ENCODE measurements around the gene SMAGP. TPM values are rescaled to one million over a fixed set of nuclear protein-coding genes. Genes with fewer than 3 reads are reported as not detected.

Gene SMAGP
- total and polyA plus RNA-seq, 2 of the 13 experiments (the other 11 are each of a cell fraction or from before 2014, with no cell fraction given), result 9.2 TPM

GRCh38 chr12:51217968-51218606, 52.1 kb downstream of the SMAGP start, which contains the start of gene POU6F1 (continued):
- TF ChIP-seq, protein P1, sequence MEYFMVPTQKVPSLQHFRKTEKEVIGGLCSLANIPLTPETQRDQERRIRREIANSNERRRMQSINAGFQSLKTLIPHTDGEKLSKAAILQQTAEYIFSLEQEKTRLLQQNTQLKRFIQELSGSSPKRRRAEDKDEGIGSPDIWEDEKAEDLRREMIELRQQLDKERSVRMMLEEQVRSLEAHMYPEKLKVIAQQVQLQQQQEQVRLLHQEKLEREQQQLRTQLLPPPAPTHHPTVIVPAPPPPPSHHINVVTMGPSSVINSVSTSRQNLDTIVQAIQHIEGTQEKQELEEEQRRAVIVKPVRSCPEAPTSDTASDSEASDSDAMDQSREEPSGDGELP (IDR thresholded peaks at IDR 0.05; ENCODE audit: borderline replicate concordance, low read depth), result peak; percentile 61; the same call in 1 of the 2 replicates
- TF ChIP-seq ZBTB10 (CRISPR knock-in tag; IDR thresholded peaks at IDR 0.05; ENCODE audit: borderline replicate concordance) (0 out of 2 replicates have a peak, but pooled peaks have one; percentile 6), ASH2L (IDR thresholded peaks at IDR 0.05; ENCODE audit: insufficient read length, low read depth, low read length) (peak; percentile 34), KDM3A (CRISPR knock-in tag; IDR thresholded peaks at IDR 0.05; ENCODE audit: low read depth) (0 out of 2 replicates have a peak, but pooled peaks have one; percentile 31), ZNF766 (CRISPR knock-in tag; IDR thresholded peaks at IDR 0.05; ENCODE audit: borderline replicate concordance) (no peak), HDAC1 (CRISPR knock-in tag; IDR thresholded peaks at IDR 0.05) (0 out of 2 replicates have a peak, but pooled peaks have one; percentile 26), SPEN (CRISPR knock-in tag; IDR thresholded peaks at IDR 0.05; ENCODE audit: low read depth) (no peak), ZNF572 (CRISPR knock-in tag; IDR thresholded peaks at IDR 0.05) (no peak), SNAI1 (CRISPR knock-in tag; IDR thresholded peaks at IDR 0.05; ENCODE audit: borderline replicate concordance) (no peak), ZNF276 (CRISPR knock-in tag; IDR thresholded peaks at IDR 0.05; ENCODE audit: low read depth) (no peak), ZNF670 (CRISPR knock-in tag; IDR thresholded peaks at IDR 0.05; ENCODE audit: borderline replicate concordance) (no peak), CCDC6 (CRISPR knock-in tag; IDR thresholded peaks at IDR 0.05) (no peak), PHF8 (CRISPR knock-in tag; IDR thresholded peaks at IDR 0.05) (peak; percentile 41)
- TF ChIP-seq, protein P2, sequence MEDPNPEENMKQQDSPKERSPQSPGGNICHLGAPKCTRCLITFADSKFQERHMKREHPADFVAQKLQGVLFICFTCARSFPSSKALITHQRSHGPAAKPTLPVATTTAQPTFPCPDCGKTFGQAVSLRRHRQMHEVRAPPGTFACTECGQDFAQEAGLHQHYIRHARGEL (CRISPR knock-in tag; IDR thresholded peaks at IDR 0.05), result no peak
- TF ChIP-seq, protein P3, sequence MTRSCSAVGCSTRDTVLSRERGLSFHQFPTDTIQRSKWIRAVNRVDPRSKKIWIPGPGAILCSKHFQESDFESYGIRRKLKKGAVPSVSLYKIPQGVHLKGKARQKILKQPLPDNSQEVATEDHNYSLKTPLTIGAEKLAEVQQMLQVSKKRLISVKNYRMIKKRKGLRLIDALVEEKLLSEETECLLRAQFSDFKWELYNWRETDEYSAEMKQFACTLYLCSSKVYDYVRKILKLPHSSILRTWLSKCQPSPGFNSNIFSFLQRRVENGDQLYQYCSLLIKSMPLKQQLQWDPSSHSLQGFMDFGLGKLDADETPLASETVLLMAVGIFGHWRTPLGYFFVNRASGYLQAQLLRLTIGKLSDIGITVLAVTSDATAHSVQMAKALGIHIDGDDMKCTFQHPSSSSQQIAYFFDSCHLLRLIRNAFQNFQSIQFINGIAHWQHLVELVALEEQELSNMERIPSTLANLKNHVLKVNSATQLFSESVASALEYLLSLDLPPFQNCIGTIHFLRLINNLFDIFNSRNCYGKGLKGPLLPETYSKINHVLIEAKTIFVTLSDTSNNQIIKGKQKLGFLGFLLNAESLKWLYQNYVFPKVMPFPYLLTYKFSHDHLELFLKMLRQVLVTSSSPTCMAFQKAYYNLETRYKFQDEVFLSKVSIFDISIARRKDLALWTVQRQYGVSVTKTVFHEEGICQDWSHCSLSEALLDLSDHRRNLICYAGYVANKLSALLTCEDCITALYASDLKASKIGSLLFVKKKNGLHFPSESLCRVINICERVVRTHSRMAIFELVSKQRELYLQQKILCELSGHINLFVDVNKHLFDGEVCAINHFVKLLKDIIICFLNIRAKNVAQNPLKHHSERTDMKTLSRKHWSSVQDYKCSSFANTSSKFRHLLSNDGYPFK (CRISPR knock-in tag; IDR thresholded peaks at IDR 0.05; ENCODE audit: borderline replicate concordance), result no peak
- TF ChIP-seq, protein P4, sequence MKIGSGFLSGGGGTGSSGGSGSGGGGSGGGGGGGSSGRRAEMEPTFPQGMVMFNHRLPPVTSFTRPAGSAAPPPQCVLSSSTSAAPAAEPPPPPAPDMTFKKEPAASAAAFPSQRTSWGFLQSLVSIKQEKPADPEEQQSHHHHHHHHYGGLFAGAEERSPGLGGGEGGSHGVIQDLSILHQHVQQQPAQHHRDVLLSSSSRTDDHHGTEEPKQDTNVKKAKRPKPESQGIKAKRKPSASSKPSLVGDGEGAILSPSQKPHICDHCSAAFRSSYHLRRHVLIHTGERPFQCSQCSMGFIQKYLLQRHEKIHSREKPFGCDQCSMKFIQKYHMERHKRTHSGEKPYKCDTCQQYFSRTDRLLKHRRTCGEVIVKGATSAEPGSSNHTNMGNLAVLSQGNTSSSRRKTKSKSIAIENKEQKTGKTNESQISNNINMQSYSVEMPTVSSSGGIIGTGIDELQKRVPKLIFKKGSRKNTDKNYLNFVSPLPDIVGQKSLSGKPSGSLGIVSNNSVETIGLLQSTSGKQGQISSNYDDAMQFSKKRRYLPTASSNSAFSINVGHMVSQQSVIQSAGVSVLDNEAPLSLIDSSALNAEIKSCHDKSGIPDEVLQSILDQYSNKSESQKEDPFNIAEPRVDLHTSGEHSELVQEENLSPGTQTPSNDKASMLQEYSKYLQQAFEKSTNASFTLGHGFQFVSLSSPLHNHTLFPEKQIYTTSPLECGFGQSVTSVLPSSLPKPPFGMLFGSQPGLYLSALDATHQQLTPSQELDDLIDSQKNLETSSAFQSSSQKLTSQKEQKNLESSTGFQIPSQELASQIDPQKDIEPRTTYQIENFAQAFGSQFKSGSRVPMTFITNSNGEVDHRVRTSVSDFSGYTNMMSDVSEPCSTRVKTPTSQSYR (CRISPR knock-in tag; IDR thresholded peaks at IDR 0.05; ENCODE audit: borderline replicate concordance), result peak; percentile 42; the same call in 1 of the 2 replicates

Data from HepG2 (cell line).